Measurements from ENCODE around the gene PDE4D. TPM values are rescaled to one million over a fixed set of nuclear protein-coding genes. Genes with fewer than 3 reads are reported as not detected.

The PDE4D gene
- total RNA-seq, 1 experiment from 2014 or later: 11.6 TPM

- CTCF ChIA-PET: no interaction called here
- Mint-ChIP-seq H3K36me3 (ENCODE audit: insufficient read depth, unreplicated experiment) (no peaks in the 10 kb centered on the region), H3K27ac (ENCODE audit: unreplicated experiment) (no peak overlapping the region), H3K4me3 (ENCODE audit: low read depth, unreplicated experiment) (no peak overlapping the region), H3K4me1 (ENCODE audit: low read depth, unreplicated experiment) (no peaks in the 10 kb centered on the region), H3K9me3 (ENCODE audit: low read depth, unreplicated experiment) (no peaks in the 10 kb centered on the region), H3K27me3 (ENCODE audit: unreplicated experiment) (no peaks in the 10 kb centered on the region)
- no TSS peak for BruUV-seq (replicated peaks)
- TF ChIP-seq, protein P1, sequence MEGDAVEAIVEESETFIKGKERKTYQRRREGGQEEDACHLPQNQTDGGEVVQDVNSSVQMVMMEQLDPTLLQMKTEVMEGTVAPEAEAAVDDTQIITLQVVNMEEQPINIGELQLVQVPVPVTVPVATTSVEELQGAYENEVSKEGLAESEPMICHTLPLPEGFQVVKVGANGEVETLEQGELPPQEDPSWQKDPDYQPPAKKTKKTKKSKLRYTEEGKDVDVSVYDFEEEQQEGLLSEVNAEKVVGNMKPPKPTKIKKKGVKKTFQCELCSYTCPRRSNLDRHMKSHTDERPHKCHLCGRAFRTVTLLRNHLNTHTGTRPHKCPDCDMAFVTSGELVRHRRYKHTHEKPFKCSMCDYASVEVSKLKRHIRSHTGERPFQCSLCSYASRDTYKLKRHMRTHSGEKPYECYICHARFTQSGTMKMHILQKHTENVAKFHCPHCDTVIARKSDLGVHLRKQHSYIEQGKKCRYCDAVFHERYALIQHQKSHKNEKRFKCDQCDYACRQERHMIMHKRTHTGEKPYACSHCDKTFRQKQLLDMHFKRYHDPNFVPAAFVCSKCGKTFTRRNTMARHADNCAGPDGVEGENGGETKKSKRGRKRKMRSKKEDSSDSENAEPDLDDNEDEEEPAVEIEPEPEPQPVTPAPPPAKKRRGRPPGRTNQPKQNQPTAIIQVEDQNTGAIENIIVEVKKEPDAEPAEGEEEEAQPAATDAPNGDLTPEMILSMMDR (IDR thresholded peaks at IDR 0.05; ENCODE audit: unreplicated experiment): no peak
- intact Hi-C loops (cut with micrococcal nuclease; ENCODE audit: unreplicated experiment): no loop called here
- DNase-seq: no peak
Measured at GRCh38 chr5:59049095-59049494, 844.4 kb downstream of the PDE4D start.

DNA sequence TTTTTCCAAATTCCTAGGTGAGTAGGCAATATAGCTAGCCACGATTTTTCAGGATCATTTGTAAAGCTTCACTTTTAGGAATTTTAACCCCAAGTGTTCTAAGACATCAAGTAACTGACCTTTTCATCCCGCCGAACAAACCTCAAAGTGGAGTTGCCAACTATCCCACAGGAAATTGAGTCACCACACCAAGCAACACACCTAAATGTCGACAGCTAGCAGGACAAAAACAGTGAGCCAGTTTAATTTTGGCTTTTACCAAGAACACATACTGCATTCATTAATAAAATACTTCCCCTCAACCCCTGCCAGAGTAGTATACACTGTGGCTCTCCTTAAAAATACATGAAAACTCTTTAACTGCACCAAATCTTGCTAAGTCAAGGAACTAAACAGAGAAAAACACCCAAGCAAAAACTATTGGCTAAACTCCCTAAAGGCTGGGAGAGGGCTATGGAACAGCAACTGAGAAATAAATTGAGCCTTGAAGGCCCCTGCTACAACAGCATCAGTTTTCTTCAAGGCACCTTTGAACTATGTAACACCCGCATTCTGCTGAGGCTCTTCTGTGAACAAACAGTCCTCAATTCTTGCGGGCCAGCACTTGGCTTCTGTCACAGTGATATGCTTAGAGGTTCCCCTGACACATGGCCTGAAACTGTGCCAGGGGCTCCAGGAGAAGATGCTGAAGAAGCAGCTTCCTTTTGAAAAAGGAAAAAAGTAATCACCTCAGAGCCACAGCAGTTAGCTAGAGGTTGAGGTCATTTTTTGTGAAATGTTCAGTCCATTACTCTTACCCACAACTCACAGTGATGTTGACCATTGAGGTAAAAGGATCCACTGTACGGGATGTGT is 851.1 kb downstream of the PDE4D start:
- Mint-ChIP-seq H3K27ac (ENCODE audit: unreplicated experiment) (no peak overlapping the region), H3K4me3 (ENCODE audit: low read depth, unreplicated experiment) (no peak overlapping the region), H3K36me3 (ENCODE audit: insufficient read depth, unreplicated experiment) (peaks cover 7% of the 10 kb centered on the region), H3K4me1 (ENCODE audit: low read depth, unreplicated experiment) (peaks cover 29% of the 10 kb centered on the region), H3K27me3 (ENCODE audit: unreplicated experiment) (no peaks in the 10 kb centered on the region), H3K9me3 (ENCODE audit: low read depth, unreplicated experiment) (no peaks in the 10 kb centered on the region)
- DNase-seq: no peak
- CTCF ChIA-PET: interaction anchor here (0.6 kb wide), 1 partner anchor 85 kb away, joined by 4 read pairs; no protein-coding TSS in a partner anchor
- TF ChIP-seq, protein P1 (IDR thresholded peaks at IDR 0.05; ENCODE audit: unreplicated experiment): no peak
- BruUV-seq (replicated peaks): no TSS peak
- intact Hi-C loops (cut with micrococcal nuclease; ENCODE audit: unreplicated experiment): no loop called here

GRCh38 chr5:59041355-59041754 is 852.2 kb downstream of the PDE4D start:
- H3K27me3 Mint-ChIP-seq (ENCODE audit: unreplicated experiment): no peaks in the 10 kb centered on the region
- H3K4me1 Mint-ChIP-seq (ENCODE audit: low read depth, unreplicated experiment): peaks cover 31% of the 10 kb centered on the region
- H3K4me3 Mint-ChIP-seq (ENCODE audit: low read depth, unreplicated experiment): no peak overlapping the region
- TF ChIP-seq, protein P1 (IDR thresholded peaks at IDR 0.05; ENCODE audit: unreplicated experiment): no peak
- no peak overlapping the region for H3K27ac Mint-ChIP-seq (ENCODE audit: unreplicated experiment)
- H3K9me3 Mint-ChIP-seq (ENCODE audit: low read depth, unreplicated experiment): no peaks in the 10 kb centered on the region
- peaks cover 7% of the 10 kb centered on the region for H3K36me3 Mint-ChIP-seq (ENCODE audit: insufficient read depth, unreplicated experiment)
- intact Hi-C loops (cut with micrococcal nuclease; ENCODE audit: unreplicated experiment): no loop called here
- BruUV-seq (replicated peaks): no TSS peak
- DNase-seq: no peak
- CTCF ChIA-PET: no interaction called here

DNA sequence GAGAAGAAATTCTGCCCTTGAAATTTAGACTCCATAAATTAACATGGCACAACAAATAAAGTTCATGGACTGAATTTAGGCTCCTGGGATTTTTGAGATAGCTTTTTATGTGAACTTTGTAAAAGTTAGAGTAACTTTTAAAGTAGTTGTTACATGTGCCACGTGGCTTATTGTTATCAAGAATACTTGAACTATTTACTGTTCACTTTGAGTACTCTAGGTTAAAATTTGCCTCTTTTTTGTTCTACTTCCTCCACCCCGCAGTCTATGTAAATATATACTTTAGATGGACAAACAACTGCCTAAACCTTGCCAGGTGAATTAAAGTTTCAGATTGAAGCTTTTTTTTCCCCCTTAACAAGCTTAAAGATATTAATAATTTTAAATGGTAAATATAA is 852.7 kb downstream of the PDE4D start:
- CTCF ChIA-PET: no interaction called here
- no peak overlapping the region for H3K27ac Mint-ChIP-seq (ENCODE audit: unreplicated experiment)
- BruUV-seq (replicated peaks): no TSS peak

More for the DNA sequence above, 852.7 kb downstream of the PDE4D start:
- Mint-ChIP-seq H3K4me3 (ENCODE audit: low read depth, unreplicated experiment) (peak overlapping the region; percentile 97), H3K4me1 (ENCODE audit: low read depth, unreplicated experiment) (peaks cover 37% of the 10 kb centered on the region), H3K9me3 (ENCODE audit: low read depth, unreplicated experiment) (no peaks in the 10 kb centered on the region), H3K36me3 (ENCODE audit: insufficient read depth, unreplicated experiment) (peaks cover 7% of the 10 kb centered on the region), H3K27me3 (ENCODE audit: unreplicated experiment) (no peaks in the 10 kb centered on the region)
- TF ChIP-seq, protein P1 (IDR thresholded peaks at IDR 0.05; ENCODE audit: unreplicated experiment): no peak
- DNase-seq: no peak
- intact Hi-C loops (cut with micrococcal nuclease; ENCODE audit: unreplicated experiment): no loop called here

Measured in Calu3 (cell line).